WTC11 (cell line): ENCODE data around the gene F2RL2. TPM values are rescaled to one million over a fixed set of nuclear protein-coding genes. Genes with fewer than 3 reads are reported as not detected.

Source experiments
- ATAC-seq: fragments of 200-7000 bp; cut with Tn5 transposase; 2 replicates; pipeline ENCODE4 v1.10.0; 2021; ENCODE audit warnings: mild to moderate bottlenecking, moderate library complexity
- CTCF ChIA-PET: fragments of 300-600 bp; sonication (Branson Sonifier 250); formaldehyde crosslinking; loops from one replicate; lab custom pipeline; 2021; ENCODE audit warnings: antibody characterized with exemption; lab: Charles Lee
- POLR2A ChIA-PET: fragments of 350-600 bp; sonication (Branson Sonifier 250); formaldehyde crosslinking; loops from one replicate; lab custom pipeline; 2021; ENCODE audit warnings: antibody characterized with exemption; lab: Charles Lee
- DNase-seq: peaks from one replicate; pipeline ENCODE4 v3.0.0; 2021; ENCODE audit warnings: low spot score
- H3K27ac Mint-ChIP-seq: 2 replicates; pipeline ENCODE4 v1.8.0; 2021; ENCODE audit warnings: mixed read lengths
- H3K27me3 Mint-ChIP-seq: 2 replicates; pipeline ENCODE4 v1.8.0; 2021; ENCODE audit warnings: low read depth, mild to moderate bottlenecking, moderate library complexity, mixed read lengths
- H3K36me3 Mint-ChIP-seq: 2 replicates; pipeline ENCODE4 v1.8.0; 2021; ENCODE audit warnings: mixed read lengths
- H3K4me1 Mint-ChIP-seq: 2 replicates; pipeline ENCODE4 v1.8.0; 2022; ENCODE audit warnings: mixed read lengths
- H3K4me3 Mint-ChIP-seq: 2 replicates; pipeline ENCODE4 v1.8.0; 2021; ENCODE audit warnings: mild to moderate bottlenecking, moderate library complexity, mixed read lengths
- H3K9me3 Mint-ChIP-seq: 2 replicates; pipeline ENCODE4 v1.8.0; 2021; ENCODE audit warnings: mixed read lengths
- ESRRA ChIP-seq: sonication (generic); formaldehyde crosslinking; IDR thresholded peaks from 2 replicates; pipeline ENCODE4 v1.8.1; 2022; ENCODE audit warnings: mild to moderate bottlenecking, missing genetic modification reagents, borderline replicate concordance
- HMGA2 ChIP-seq: fragments of 250-450 bp; sonication (Bioruptor Pico); IDR thresholded peaks from 2 replicates; pipeline ENCODE4 v1.4.0; 2021; ENCODE audit warnings: mild to moderate bottlenecking, moderate library complexity
- IRF2 ChIP-seq: sonication (generic); formaldehyde crosslinking; IDR thresholded peaks from 2 replicates; pipeline ENCODE4 v1.8.0; 2022; ENCODE audit warnings: low read depth, missing genetic modification reagents, borderline replicate concordance
- RORB ChIP-seq: fragments of 250-450 bp; sonication (Bioruptor Pico); IDR thresholded peaks from 2 replicates; pipeline ENCODE4 v1.9.0; 2021; ENCODE audit warnings: mild to moderate bottlenecking
- TEAD1 ChIP-seq: sonication (generic); formaldehyde crosslinking; IDR thresholded peaks from 2 replicates; pipeline ENCODE4 v1.8.0; 2022; ENCODE audit warnings: mild to moderate bottlenecking, missing genetic modification reagents
- TP53 ChIP-seq: sonication (generic); formaldehyde crosslinking; IDR thresholded peaks from 2 replicates; pipeline ENCODE4 v1.8.1; 2023; ENCODE audit warnings: mild to moderate bottlenecking, missing genetic modification reagents
- ZNF219 ChIP-seq: sonication (generic); formaldehyde crosslinking; IDR thresholded peaks from 2 replicates; pipeline ENCODE4 v1.8.0; 2023; ENCODE audit warnings: missing genetic modification reagents, mild to moderate bottlenecking, borderline replicate concordance
- ZNF396 ChIP-seq: fragments of 250-450 bp; sonication (Bioruptor Pico); IDR thresholded peaks from 2 replicates; pipeline ENCODE4 v1.8.0; 2021; ENCODE audit warnings: mild to moderate bottlenecking, moderate library complexity, borderline replicate concordance
- ZNF423 ChIP-seq: fragments of 250-450 bp; sonication (Bioruptor Pico); IDR thresholded peaks from 2 replicates; pipeline ENCODE4 v2.1.2; 2022; ENCODE audit warnings: mild to moderate bottlenecking, moderate library complexity
- total RNA-seq: library from RNA; stranded (reverse); gene quantifications from 3 replicates; pipeline ENCODE4 v1.2.3, GENCODE V29; 2021
- TF ChIP-seq, protein P1 (sequence below): sonication (generic); formaldehyde crosslinking; IDR thresholded peaks from 2 replicates; pipeline ENCODE4 v1.8.0; 2023; ENCODE audit warnings: missing genetic modification reagents, mild to moderate bottlenecking, borderline replicate concordance
- TF ChIP-seq, protein P2 (sequence below): sonication (generic); formaldehyde crosslinking; conservative IDR thresholded peaks from 2 replicates; pipeline ENCODE4 v1.8.1; 2022; ENCODE audit warnings: mild to moderate bottlenecking, missing genetic modification reagents
- TF ChIP-seq, protein P3 (sequence below): sonication (generic); formaldehyde crosslinking; IDR thresholded peaks from 2 replicates; pipeline ENCODE4 v1.8.0; 2023; ENCODE audit warnings: missing genetic modification reagents
- TF ChIP-seq, protein P4 (sequence below): sonication (generic); formaldehyde crosslinking; IDR thresholded peaks from 2 replicates; pipeline ENCODE4 v1.8.1; 2022; ENCODE audit warnings: missing genetic modification reagents, borderline replicate concordance
- TF ChIP-seq, protein P5 (sequence below): fragments of 250-450 bp; sonication (Bioruptor Pico); IDR thresholded peaks from 2 replicates; pipeline ENCODE4 v1.9.0; 2021; ENCODE audit warnings: mild to moderate bottlenecking, borderline replicate concordance
- TF ChIP-seq, protein P6 (sequence below): sonication (generic); formaldehyde crosslinking; IDR thresholded peaks from 2 replicates; pipeline ENCODE4 v1.8.1; 2023; ENCODE audit warnings: mild to moderate bottlenecking, missing genetic modification reagents
- TF ChIP-seq, protein P7 (sequence below): sonication (generic); formaldehyde crosslinking; IDR thresholded peaks from 2 replicates; pipeline ENCODE4 v1.8.0; 2022; ENCODE audit warnings: mild to moderate bottlenecking, missing genetic modification reagents

Gene F2RL2
- total RNA-seq, 1 experiment from 2014 or later = not detected

DNA sequence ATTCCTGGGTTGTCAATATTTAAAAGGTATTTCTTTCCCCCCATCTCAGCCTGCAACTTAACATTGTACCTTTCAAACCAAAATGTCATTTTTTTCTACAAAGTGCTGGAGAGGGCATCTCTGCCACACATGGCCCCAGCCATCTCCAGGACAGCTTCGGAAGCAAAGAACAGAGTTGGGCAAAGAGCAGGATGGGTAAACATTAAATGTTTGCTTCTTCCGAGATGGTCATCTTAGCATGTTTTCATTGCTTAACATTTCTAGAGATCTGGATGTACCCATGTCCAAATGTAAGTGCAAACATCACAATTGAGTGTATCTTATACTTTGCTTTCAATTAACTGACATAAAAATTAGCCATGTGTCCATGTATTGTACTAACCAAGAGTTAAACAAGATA lies 14.3 kb upstream of the F2RL2 start (continued):
- TF ChIP-seq IRF2 (no peak), RORB (CRISPR knock-in tag) (no peak), TP53 (no peak)
- TF ChIP-seq, protein P1, sequence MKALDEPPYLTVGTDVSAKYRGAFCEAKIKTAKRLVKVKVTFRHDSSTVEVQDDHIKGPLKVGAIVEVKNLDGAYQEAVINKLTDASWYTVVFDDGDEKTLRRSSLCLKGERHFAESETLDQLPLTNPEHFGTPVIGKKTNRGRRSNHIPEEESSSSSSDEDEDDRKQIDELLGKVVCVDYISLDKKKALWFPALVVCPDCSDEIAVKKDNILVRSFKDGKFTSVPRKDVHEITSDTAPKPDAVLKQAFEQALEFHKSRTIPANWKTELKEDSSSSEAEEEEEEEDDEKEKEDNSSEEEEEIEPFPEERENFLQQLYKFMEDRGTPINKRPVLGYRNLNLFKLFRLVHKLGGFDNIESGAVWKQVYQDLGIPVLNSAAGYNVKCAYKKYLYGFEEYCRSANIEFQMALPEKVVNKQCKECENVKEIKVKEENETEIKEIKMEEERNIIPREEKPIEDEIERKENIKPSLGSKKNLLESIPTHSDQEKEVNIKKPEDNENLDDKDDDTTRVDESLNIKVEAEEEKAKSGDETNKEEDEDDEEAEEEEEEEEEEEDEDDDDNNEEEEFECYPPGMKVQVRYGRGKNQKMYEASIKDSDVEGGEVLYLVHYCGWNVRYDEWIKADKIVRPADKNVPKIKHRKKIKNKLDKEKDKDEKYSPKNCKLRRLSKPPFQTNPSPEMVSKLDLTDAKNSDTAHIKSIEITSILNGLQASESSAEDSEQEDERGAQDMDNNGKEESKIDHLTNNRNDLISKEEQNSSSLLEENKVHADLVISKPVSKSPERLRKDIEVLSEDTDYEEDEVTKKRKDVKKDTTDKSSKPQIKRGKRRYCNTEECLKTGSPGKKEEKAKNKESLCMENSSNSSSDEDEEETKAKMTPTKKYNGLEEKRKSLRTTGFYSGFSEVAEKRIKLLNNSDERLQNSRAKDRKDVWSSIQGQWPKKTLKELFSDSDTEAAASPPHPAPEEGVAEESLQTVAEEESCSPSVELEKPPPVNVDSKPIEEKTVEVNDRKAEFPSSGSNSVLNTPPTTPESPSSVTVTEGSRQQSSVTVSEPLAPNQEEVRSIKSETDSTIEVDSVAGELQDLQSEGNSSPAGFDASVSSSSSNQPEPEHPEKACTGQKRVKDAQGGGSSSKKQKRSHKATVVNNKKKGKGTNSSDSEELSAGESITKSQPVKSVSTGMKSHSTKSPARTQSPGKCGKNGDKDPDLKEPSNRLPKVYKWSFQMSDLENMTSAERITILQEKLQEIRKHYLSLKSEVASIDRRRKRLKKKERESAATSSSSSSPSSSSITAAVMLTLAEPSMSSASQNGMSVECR = no peak
- TF ChIP-seq, protein P2, sequence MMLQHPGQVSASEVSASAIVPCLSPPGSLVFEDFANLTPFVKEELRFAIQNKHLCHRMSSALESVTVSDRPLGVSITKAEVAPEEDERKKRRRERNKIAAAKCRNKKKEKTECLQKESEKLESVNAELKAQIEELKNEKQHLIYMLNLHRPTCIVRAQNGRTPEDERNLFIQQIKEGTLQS (CRISPR knock-in tag) = no peak

DNA sequence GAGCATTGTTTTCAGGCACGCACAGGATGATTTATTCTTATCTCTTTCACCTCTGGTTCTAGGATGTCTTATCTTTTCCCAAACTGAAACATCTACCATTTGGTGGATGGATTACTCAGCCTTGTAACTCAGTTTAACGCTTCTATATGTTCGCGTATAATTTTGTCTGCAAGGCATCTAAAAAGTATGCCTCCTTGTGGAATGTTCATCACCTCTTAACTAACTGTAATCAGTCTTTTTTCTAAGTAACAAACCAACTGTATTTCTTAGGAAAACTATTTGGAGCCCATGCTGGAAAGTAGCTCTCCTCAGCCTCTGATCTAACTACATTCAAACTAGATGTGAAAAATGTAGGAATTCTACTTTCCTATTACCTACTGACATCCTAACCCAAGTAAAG lies 11.5 kb upstream of the F2RL2 start:
- ChIA-PET POLR2A (no interaction called here), CTCF (interaction anchor here (3.6 kb wide), 1 partner anchor 33 kb away, joined by 14 read pairs; no protein-coding TSS in a partner anchor)
- H3K36me3 Mint-ChIP-seq = peaks cover 6% of the 10 kb centered on the region
- H3K4me3 Mint-ChIP-seq = no peak overlapping the region
- H3K4me1 Mint-ChIP-seq = peaks cover 26% of the 10 kb centered on the region
- no peaks in the 10 kb centered on the region for H3K27me3 Mint-ChIP-seq
- H3K9me3 Mint-ChIP-seq = no peaks in the 10 kb centered on the region
- no peak for ATAC-seq
- TF ChIP-seq, protein P3, sequence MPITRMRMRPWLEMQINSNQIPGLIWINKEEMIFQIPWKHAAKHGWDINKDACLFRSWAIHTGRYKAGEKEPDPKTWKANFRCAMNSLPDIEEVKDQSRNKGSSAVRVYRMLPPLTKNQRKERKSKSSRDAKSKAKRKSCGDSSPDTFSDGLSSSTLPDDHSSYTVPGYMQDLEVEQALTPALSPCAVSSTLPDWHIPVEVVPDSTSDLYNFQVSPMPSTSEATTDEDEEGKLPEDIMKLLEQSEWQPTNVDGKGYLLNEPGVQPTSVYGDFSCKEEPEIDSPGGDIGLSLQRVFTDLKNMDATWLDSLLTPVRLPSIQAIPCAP (CRISPR knock-in tag) = no peak
- TF ChIP-seq TEAD1 (CRISPR knock-in tag) (no peak), ZNF396 (no peak)
- no peak for DNase-seq
- H3K27ac Mint-ChIP-seq = no peak overlapping the region

DNA sequence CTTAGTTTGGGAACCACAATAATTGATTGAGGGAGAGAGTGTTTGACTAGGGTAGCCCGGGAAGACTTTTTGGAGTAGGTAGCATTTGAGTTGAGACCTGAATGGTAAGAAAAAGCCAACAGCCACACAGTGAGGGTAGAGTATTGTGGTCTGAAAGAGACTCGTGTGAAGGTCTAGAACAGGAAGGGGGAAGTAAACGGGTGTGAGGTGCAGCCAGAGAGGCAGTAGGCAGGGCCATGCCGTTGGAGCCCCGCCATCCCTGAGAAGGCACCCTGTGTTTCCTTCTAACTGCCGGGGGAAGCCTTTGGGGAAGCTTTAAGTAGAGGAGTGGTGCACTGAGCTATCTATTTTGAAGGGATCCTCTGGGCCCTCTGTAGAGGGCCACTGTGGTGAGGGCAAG lies 3.5 kb upstream of the F2RL2 start:
- ATAC-seq (no peak; the same call in 1 of the 2 replicates), DNase-seq (no peak)
- TF ChIP-seq ZNF219 = no peak
- TF ChIP-seq, protein P4, sequence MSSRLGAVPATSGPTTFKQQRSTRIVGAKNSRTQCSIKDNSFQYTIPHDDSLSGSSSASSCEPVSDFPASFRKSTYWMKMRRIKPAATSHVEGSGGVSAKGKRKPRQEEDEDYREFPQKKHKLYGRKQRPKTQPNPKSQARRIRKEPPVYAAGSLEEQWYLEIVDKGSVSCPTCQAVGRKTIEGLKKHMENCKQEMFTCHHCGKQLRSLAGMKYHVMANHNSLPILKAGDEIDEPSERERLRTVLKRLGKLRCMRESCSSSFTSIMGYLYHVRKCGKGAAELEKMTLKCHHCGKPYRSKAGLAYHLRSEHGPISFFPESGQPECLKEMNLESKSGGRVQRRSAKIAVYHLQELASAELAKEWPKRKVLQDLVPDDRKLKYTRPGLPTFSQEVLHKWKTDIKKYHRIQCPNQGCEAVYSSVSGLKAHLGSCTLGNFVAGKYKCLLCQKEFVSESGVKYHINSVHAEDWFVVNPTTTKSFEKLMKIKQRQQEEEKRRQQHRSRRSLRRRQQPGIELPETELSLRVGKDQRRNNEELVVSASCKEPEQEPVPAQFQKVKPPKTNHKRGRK (CRISPR knock-in tag) = no peak
- no peak for TF ChIP-seq ZNF423
- TF ChIP-seq, protein P5, sequence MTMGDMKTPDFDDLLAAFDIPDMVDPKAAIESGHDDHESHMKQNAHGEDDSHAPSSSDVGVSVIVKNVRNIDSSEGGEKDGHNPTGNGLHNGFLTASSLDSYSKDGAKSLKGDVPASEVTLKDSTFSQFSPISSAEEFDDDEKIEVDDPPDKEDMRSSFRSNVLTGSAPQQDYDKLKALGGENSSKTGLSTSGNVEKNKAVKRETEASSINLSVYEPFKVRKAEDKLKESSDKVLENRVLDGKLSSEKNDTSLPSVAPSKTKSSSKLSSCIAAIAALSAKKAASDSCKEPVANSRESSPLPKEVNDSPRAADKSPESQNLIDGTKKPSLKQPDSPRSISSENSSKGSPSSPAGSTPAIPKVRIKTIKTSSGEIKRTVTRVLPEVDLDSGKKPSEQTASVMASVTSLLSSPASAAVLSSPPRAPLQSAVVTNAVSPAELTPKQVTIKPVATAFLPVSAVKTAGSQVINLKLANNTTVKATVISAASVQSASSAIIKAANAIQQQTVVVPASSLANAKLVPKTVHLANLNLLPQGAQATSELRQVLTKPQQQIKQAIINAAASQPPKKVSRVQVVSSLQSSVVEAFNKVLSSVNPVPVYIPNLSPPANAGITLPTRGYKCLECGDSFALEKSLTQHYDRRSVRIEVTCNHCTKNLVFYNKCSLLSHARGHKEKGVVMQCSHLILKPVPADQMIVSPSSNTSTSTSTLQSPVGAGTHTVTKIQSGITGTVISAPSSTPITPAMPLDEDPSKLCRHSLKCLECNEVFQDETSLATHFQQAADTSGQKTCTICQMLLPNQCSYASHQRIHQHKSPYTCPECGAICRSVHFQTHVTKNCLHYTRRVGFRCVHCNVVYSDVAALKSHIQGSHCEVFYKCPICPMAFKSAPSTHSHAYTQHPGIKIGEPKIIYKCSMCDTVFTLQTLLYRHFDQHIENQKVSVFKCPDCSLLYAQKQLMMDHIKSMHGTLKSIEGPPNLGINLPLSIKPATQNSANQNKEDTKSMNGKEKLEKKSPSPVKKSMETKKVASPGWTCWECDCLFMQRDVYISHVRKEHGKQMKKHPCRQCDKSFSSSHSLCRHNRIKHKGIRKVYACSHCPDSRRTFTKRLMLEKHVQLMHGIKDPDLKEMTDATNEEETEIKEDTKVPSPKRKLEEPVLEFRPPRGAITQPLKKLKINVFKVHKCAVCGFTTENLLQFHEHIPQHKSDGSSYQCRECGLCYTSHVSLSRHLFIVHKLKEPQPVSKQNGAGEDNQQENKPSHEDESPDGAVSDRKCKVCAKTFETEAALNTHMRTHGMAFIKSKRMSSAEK (CRISPR knock-in tag) = no peak
- TF ChIP-seq HMGA2 = no peak
- TF ChIP-seq, protein P6, sequence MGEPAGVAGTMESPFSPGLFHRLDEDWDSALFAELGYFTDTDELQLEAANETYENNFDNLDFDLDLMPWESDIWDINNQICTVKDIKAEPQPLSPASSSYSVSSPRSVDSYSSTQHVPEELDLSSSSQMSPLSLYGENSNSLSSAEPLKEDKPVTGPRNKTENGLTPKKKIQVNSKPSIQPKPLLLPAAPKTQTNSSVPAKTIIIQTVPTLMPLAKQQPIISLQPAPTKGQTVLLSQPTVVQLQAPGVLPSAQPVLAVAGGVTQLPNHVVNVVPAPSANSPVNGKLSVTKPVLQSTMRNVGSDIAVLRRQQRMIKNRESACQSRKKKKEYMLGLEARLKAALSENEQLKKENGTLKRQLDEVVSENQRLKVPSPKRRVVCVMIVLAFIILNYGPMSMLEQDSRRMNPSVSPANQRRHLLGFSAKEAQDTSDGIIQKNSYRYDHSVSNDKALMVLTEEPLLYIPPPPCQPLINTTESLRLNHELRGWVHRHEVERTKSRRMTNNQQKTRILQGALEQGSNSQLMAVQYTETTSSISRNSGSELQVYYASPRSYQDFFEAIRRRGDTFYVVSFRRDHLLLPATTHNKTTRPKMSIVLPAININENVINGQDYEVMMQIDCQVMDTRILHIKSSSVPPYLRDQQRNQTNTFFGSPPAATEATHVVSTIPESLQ = no peak
- TF ChIP-seq, protein P7, sequence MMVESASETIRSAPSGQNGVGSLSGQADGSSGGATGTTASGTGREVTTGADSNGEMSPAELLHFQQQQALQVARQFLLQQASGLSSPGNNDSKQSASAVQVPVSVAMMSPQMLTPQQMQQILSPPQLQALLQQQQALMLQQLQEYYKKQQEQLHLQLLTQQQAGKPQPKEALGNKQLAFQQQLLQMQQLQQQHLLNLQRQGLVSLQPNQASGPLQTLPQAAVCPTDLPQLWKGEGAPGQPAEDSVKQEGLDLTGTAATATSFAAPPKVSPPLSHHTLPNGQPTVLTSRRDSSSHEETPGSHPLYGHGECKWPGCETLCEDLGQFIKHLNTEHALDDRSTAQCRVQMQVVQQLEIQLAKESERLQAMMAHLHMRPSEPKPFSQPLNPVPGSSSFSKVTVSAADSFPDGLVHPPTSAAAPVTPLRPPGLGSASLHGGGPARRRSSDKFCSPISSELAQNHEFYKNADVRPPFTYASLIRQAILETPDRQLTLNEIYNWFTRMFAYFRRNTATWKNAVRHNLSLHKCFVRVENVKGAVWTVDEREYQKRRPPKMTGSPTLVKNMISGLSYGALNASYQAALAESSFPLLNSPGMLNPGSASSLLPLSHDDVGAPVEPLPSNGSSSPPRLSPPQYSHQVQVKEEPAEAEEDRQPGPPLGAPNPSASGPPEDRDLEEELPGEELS = no peak
- TF ChIP-seq ESRRA (CRISPR knock-in tag) = no peak
- ChIA-PET POLR2A (no interaction called here), CTCF (interaction anchor here (1.1 kb wide), 1 partner anchor 14 kb away, joined by 3 read pairs; no protein-coding TSS in a partner anchor)
- H3K27me3 Mint-ChIP-seq = no peaks in the 10 kb centered on the region
- H3K36me3 Mint-ChIP-seq = no peaks in the 10 kb centered on the region
- no peak overlapping the region for H3K4me3 Mint-ChIP-seq
- no peaks in the 10 kb centered on the region for H3K9me3 Mint-ChIP-seq
- no peak overlapping the region for H3K27ac Mint-ChIP-seq
- peaks cover 35% of the 10 kb centered on the region for H3K4me1 Mint-ChIP-seq
